ENCODE data around the gene ZCWPW1. TPM values are rescaled to one million over a fixed set of nuclear protein-coding genes. Genes with fewer than 3 reads are reported as not detected.

ZCWPW1 gene
- polyA plus RNA-seq, 1 experiment, result 2.2 TPM

DNA sequence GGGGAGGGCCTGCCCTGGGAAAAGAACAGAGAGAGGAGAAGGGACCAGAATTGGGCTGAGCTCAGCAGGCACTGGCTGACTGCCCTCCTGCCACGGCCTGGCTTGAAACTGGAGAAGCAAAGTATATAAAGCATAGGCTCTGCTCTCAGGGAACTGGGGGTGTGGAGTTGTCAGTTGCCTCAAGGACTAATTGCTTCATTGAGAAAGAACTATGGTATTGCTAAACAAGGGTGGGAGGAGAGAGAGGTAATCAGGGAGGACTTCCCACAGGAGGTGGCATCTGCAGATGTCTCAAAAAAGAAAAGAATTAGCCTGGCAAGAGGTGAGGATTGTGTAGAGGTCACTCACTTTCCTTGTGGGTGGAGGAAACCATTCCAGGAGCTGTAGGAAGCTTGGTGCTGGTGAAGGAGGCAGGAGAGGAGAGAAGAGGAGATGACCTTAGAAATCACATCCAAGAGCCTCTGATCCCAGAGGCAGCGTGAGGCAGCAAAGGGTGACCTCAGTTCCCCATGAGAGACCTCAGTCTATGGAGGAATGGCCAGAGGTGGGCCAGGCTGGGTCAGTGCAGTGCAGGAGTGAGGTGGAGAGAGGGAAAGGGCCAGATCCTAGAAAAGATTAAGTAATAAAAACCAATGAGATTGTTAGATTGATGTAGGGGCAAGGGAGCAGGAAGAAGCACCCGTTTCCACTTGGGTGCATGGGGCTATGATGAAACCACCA is 68.2 kb downstream of the ZCWPW1 start:
- H3K36me3 ChIP-seq (ENCODE audit: control insufficient read depth, insufficient read depth, low read length), result peaks cover 29% of the 10 kb centered on the region
- CTCF ChIA-PET, result interaction anchor here (2.4 kb wide), 1 partner anchor 15 kb away, joined by 13 read pairs; no protein-coding TSS in a partner anchor
- no peak overlapping the region for H3K4me3 ChIP-seq (ENCODE audit: low read depth, low read length)
- no peak for DNase-seq (ENCODE audit: low read depth)
- POLR2A ChIA-PET, result no interaction called here
- TF ChIP-seq, protein P1, sequence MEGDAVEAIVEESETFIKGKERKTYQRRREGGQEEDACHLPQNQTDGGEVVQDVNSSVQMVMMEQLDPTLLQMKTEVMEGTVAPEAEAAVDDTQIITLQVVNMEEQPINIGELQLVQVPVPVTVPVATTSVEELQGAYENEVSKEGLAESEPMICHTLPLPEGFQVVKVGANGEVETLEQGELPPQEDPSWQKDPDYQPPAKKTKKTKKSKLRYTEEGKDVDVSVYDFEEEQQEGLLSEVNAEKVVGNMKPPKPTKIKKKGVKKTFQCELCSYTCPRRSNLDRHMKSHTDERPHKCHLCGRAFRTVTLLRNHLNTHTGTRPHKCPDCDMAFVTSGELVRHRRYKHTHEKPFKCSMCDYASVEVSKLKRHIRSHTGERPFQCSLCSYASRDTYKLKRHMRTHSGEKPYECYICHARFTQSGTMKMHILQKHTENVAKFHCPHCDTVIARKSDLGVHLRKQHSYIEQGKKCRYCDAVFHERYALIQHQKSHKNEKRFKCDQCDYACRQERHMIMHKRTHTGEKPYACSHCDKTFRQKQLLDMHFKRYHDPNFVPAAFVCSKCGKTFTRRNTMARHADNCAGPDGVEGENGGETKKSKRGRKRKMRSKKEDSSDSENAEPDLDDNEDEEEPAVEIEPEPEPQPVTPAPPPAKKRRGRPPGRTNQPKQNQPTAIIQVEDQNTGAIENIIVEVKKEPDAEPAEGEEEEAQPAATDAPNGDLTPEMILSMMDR (IDR thresholded peaks at IDR 0.05; ENCODE audit: insufficient read depth, low read depth, low read length), result no peak
- no peaks in the 10 kb centered on the region for H3K27me3 ChIP-seq (ENCODE audit: control insufficient read depth, insufficient read depth, low read length)

DNA sequence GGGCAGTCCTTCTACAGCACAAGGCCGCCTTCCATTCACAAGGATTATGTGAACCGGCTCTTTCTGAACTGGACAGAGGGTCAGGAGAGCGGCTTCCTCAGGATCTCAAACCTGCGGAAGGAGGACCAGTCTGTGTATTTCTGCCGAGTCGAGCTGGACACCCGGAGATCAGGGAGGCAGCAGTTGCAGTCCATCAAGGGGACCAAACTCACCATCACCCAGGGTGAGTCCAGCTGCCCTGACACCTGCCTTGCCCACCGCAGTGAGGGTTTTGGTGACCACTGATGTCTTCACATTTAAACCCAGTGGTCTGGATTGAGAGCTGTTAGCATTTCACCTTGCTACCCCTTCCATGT is 69.7 kb downstream of the ZCWPW1 start:
- TF ChIP-seq, protein P1 (IDR thresholded peaks at IDR 0.05; ENCODE audit: insufficient read depth, low read depth, low read length), result no peak
- Histone ChIP-seq H3K4me3 (ENCODE audit: low read depth, low read length) (no peak overlapping the region), H3K27me3 (ENCODE audit: control insufficient read depth, insufficient read depth, low read length) (no peaks in the 10 kb centered on the region), H3K36me3 (ENCODE audit: control insufficient read depth, insufficient read depth, low read length) (peaks cover 38% of the 10 kb centered on the region)
- CTCF ChIA-PET, result interaction anchor here (2.4 kb wide), 1 partner anchor 13 kb away, joined by 13 read pairs; no protein-coding TSS in a partner anchor
- no peak for DNase-seq (ENCODE audit: low read depth)
- POLR2A ChIA-PET, result no interaction called here

DNA sequence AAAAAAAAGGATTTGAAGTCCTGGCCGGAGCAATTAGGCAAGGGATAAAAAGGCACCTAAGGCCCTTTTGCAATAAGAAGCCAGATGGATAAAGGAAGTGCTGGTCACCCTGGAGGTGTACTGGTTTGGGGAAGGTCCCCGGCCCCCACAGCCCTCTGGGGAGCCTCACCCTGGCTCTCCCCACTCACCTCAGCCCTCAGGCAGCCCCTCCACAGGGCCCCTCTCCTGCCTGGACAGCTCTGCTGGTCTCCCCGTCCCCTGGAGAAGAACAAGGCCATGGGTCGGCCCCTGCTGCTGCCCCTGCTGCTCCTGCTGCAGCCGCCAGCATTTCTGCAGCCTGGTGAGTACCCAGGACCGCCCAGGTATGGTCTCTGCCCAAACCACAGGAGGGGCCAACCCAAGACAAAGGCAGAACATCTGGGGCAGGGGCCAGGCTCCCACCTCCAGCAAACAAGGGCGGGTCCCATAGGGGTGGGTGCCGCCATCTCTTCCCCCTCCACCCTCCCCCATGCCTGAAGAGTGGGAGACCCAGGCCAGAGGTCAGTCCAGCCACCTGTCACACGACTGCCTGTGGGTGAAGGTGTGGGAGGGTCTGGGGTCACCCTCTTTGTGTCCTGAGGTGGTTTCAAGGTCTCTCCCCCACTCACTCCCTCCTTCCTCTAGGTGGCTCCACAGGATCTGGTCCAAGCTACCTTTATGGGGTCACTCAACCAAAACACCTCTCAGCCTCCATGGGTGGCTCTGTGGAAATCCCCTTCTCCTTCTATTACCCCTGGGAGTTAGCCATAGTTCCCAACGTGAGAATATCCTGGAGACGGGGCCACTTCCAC is 70.3 kb downstream of the ZCWPW1 start, which contains the start of gene PILRB:
Gene PILRB (plus strand): TSS at position 91 of the 830 bp plus-strand sequence. CDS start 186 bp downstream, at position 277.
- no peak within 1 kb of the TSS for H3K4me3 ChIP-seq (ENCODE audit: low read depth, low read length)
- H3K27me3 ChIP-seq (ENCODE audit: control insufficient read depth, insufficient read depth, low read length), result no peaks in the 10 kb centered on the region
- ChIA-PET POLR2A (no interaction called here), CTCF (interaction anchor here (2.4 kb wide), 1 partner anchor 13 kb away, joined by 13 read pairs; no protein-coding TSS in a partner anchor)
- DNase-seq (ENCODE audit: low read depth), result no peak
- TF ChIP-seq, protein P1 (IDR thresholded peaks at IDR 0.05; ENCODE audit: insufficient read depth, low read depth, low read length), result no peak
- H3K36me3 ChIP-seq (ENCODE audit: control insufficient read depth, insufficient read depth, low read length), result peaks cover 44% of the 10 kb centered on the region

DNA sequence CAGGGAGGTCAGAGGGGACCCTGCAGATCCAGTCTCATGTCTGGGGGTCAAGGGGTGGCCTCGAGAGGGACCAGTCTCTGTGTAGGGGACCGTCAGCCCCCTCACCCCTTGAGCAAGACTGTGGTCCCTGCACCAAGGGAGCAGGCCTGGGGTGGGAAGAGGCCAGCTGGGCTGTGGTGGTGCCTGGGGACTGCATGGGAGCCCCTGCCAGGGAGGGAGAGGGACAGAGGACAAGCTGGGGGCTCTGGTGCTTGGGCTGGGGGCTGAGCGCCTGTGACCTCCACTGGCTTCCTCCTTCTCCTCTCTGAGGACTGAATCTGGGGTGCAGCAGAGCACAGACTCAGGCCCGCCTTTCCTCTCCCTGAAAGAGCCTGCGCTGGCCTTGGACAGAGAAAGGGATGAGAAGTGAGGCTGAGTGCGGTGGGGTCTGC is 71.4 kb downstream of the ZCWPW1 start:
- ChIA-PET CTCF (no interaction called here), POLR2A (no interaction called here)
- Histone ChIP-seq H3K4me3 (ENCODE audit: low read depth, low read length) (no peak overlapping the region), H3K27me3 (ENCODE audit: control insufficient read depth, insufficient read depth, low read length) (no peaks in the 10 kb centered on the region), H3K36me3 (ENCODE audit: control insufficient read depth, insufficient read depth, low read length) (peaks cover 50% of the 10 kb centered on the region)
- TF ChIP-seq, protein P1 (IDR thresholded peaks at IDR 0.05; ENCODE audit: insufficient read depth, low read depth, low read length), result no peak
- no peak for DNase-seq (ENCODE audit: low read depth)

DNA sequence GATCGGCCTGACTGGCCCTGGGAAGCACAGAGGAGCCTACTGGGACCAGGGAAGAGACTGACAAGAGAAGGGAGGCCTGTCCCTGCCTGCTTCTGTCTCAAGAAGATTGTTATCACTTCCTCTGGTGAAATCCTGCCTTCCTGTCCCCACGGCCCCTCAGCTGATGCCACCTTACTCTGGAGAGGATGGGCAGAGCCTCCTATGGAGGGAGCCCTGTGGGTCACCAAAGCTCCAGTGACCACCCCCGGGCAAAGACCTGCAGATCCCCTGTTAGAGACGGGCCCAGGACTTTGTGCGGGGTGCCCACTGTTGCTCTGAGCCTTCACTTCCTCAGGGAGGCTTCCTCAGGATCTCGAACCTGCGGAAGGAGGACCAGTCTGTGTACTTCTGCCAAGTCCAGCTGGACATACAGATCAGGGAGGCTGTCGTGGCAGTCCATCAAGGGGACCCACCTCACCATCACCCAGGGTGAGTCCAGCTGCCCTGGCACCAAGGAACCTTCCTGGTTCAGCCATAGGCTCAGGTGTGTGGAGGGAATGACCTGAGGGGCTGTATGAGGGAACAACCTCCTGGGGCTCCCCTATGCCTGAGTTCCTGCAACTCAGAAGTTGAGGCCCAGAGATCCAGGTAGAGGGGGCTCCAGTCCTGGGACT is 72.0 kb downstream of the ZCWPW1 start:
- no peaks in the 10 kb centered on the region for H3K27me3 ChIP-seq (ENCODE audit: control insufficient read depth, insufficient read depth, low read length)

More for the DNA sequence above, 72.0 kb downstream of the ZCWPW1 start:
- POLR2A ChIA-PET, result no interaction called here
- CTCF ChIA-PET, result no interaction called here
- Histone ChIP-seq H3K4me3 (ENCODE audit: low read depth, low read length) (no peak overlapping the region), H3K36me3 (ENCODE audit: control insufficient read depth, insufficient read depth, low read length) (peaks cover 51% of the 10 kb centered on the region)
- DNase-seq (ENCODE audit: low read depth), result no peak
- TF ChIP-seq, protein P1 (IDR thresholded peaks at IDR 0.05; ENCODE audit: insufficient read depth, low read depth, low read length), result no peak

Data from BJ (cell line).